ENCODE data around the gene ARHGAP30. TPM values are rescaled to one million over a fixed set of nuclear protein-coding genes. Genes with fewer than 3 reads are reported as not detected.

The ARHGAP30 gene
- total and polyA plus RNA-seq, 2 of the 4 experiments (the other 2 are of a cell fraction) = 0.02 TPM; not detected in 1

DNA sequence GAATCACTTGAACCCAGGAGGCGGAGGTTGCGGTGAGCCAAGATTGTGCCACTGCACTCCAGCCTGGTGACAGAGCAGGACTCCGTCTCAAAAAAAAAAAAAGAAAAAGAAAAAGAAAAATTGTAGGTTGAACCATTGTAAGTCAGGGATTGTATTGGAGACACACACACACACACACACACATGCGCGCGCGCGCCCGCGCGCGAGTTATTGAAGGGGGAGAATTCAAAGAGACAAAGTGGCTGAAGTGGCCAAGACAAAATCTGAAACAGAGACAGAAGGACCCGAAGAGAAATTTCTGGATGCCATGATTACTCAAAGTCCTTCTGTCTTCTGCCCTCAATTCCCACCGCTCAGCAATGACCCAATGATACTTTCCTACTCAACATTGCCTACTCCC, 24.8 kb upstream of the ARHGAP30 start:
- dilution Hi-C loops (cut with HindIII; ENCODE audit: low sequenced_read_pairs, unreplicated experiment) = no loop called here
- CTCF ChIA-PET = no interaction called here
- BruUV-seq (replicated peaks) = no TSS peak

More for the DNA sequence above, 24.8 kb upstream of the ARHGAP30 start:
- no peak overlapping the region for H3K18ac ChIP-seq (ENCODE audit: low read depth, low read length)
- WGBS, 2 experiments (ENCODE audit: extremely low coverage in 2 of 2, insufficient read length in 1 of 2) = 100% methylated on average over 1 of the region's 14 CpGs; no CpG with 5 or more reads in 1 of the 2 experiments
- DNase-seq (no peak), ATAC-seq (ENCODE audit: low read depth) (no peak)
- no peak overlapping the region for H2BK5ac ChIP-seq (ENCODE audit: low read depth, low read length, poor library complexity, severe bottlenecking)
- H4K20me1 ChIP-seq (ENCODE audit: insufficient read depth, low read length) = peaks cover 3% of the 10 kb centered on the region
- no peak overlapping the region for H2AK9ac ChIP-seq (replicated peaks; ENCODE audit: low read depth, low read length, poor library complexity)
- intact Hi-C loops (cut with micrococcal nuclease) (no loop called here), in situ Hi-C loops (cut with MboI; ENCODE audit: low sequenced_read_pairs) (no loop called here)
- no peak overlapping the region for H2AK5ac ChIP-seq (ENCODE audit: low read depth, low read length)
- H2AFZ ChIP-seq (replicated peaks; ENCODE audit: low read length, poor library complexity) = no peak overlapping the region
- no peak overlapping the region for H4K91ac ChIP-seq (ENCODE audit: insufficient read depth, low read depth, low read length)
- no peaks in the 10 kb centered on the region for H3K36me3 ChIP-seq (ENCODE audit: control insufficient read depth, insufficient read depth, low read length)
- H3K4me2 ChIP-seq (ENCODE audit: low read depth, low read length) = no peak overlapping the region
- no peak overlapping the region for H4K5ac ChIP-seq (ENCODE audit: low read depth, low read length)
- no peak overlapping the region for H3K27ac ChIP-seq (ENCODE audit: insufficient read depth, low read length)
- peaks cover 12% of the 10 kb centered on the region for H3K4me1 ChIP-seq (ENCODE audit: control insufficient read depth, insufficient read depth, low read length)
- no peak overlapping the region for H3K4ac ChIP-seq (ENCODE audit: low read depth, low read length)
- TF ChIP-seq NFE2L2 (IDR thresholded peaks at IDR 0.05; ENCODE audit: low read depth, low read length) (no peak), MAFK (IDR thresholded peaks at IDR 0.05; ENCODE audit: low read depth, low read length) (no peak)
- no peak overlapping the region for H3K14ac ChIP-seq (replicated peaks; ENCODE audit: low read depth, low read length)
- no peak overlapping the region for H3K56ac ChIP-seq (ENCODE audit: extremely low read depth, insufficient read depth, low read length)
- no peak overlapping the region for H2BK120ac ChIP-seq (ENCODE audit: low read depth, low read length)
- no peaks in the 10 kb centered on the region for H3K9me3 ChIP-seq (ENCODE audit: control insufficient read depth, insufficient read depth, low read length)
- no peak overlapping the region for H2BK20ac ChIP-seq (ENCODE audit: low read depth, low read length)
- peaks cover 9% of the 10 kb centered on the region for H3K9me1 ChIP-seq (ENCODE audit: insufficient read depth, low read length)
- no peak overlapping the region for H3K23ac ChIP-seq (ENCODE audit: low read depth, low read length)
- H3K4me3 ChIP-seq (ENCODE audit: insufficient read depth, low read depth, low read length) = no peak overlapping the region
- no peak overlapping the region for H4K8ac ChIP-seq (ENCODE audit: low read depth in 2 of 2, low read length in 2 of 2)
- no peaks in the 10 kb centered on the region for H3K27me3 ChIP-seq (ENCODE audit: control insufficient read depth, insufficient read depth, low read length)
- H3K9ac ChIP-seq (ENCODE audit: low read depth, low read length) = no peak overlapping the region
- H3K79me1 ChIP-seq (ENCODE audit: low read depth in 1 of 2, low read length in 2 of 2) = no peaks in the 10 kb centered on the region
- POLR2A ChIA-PET (ENCODE audit: unreplicated experiment) = no interaction called here
- H2BK15ac ChIP-seq (ENCODE audit: low read depth, low read length) = no peak overlapping the region

All from IMR-90 (cell line).